Measurements from ENCODE around the gene HTRA2. TPM values are rescaled to one million over a fixed set of nuclear protein-coding genes. Genes with fewer than 3 reads are reported as not detected.

HTRA2 gene
- total and polyA plus RNA-seq, 5 donors from 2014 or later: 25.8 to 34.1 (median 29.2) TPM

GRCh38 chr2:74573747-74574562 lies 44.2 kb downstream of the HTRA2 start:
- Mint-ChIP-seq H3K36me3 (no peaks in the 10 kb centered on the region), H3K4me3 (peak overlapping the region; percentile 65 to 82 (median 70)), H3K27ac (peak overlapping the region; percentile 69 to 90 (median 90)), H3K27me3 (no peaks in the 10 kb centered on the region), H3K4me1 (peaks cover 15 to 27% (median 21%) of the 10 kb centered on the region in 4 donors), H3K9me3 (peaks cover 0 to 1% (median 0%) of the 10 kb centered on the region in 7 donors)
- peak overlapping the region; percentile 74 for H3K4me3 ChIP-seq (ENCODE audit: low read depth, low read length)
- no peaks in the 10 kb centered on the region for H3K27me3 ChIP-seq (ENCODE audit: control insufficient read depth, insufficient read depth, low read length)
- H3K27ac ChIP-seq (ENCODE audit: insufficient read depth, low read length, poor library complexity, severe bottlenecking): peak overlapping the region; percentile 39
- no peaks in the 10 kb centered on the region for H3K36me3 ChIP-seq (ENCODE audit: control insufficient read depth, insufficient read depth, low read length)
- peaks cover 18% of the 10 kb centered on the region for H3K4me1 ChIP-seq (ENCODE audit: control insufficient read depth, insufficient read depth, low read length, poor library complexity, severe bottlenecking)
- peak; percentile 75 to 85 for ATAC-seq (ENCODE audit: low read depth in 2 of 2)
- H3K9me3 ChIP-seq (ENCODE audit: control insufficient read depth in 2 of 2, low read length in 2 of 2): no peaks in the 10 kb centered on the region
- peak in 1 of 3 donors; percentile 75 for DNase-seq

- Mint-ChIP-seq H3K27ac (peak overlapping the region in 1 of 3 donors; percentile 90), H3K4me1 (peaks cover 15 to 27% (median 21%) of the 10 kb centered on the region in 4 donors), H3K27me3 (no peaks in the 10 kb centered on the region), H3K36me3 (no peaks in the 10 kb centered on the region), H3K4me3 (no peak overlapping the region), H3K9me3 (no peaks in the 10 kb centered on the region)
- DNase-seq (no peak), ATAC-seq (ENCODE audit: low read depth in 2 of 2) (no peak)
- H3K27ac ChIP-seq (ENCODE audit: insufficient read depth, low read length, poor library complexity, severe bottlenecking): no peak overlapping the region
- H3K36me3 ChIP-seq (ENCODE audit: control insufficient read depth, insufficient read depth, low read length): no peaks in the 10 kb centered on the region
- no peaks in the 10 kb centered on the region for H3K9me3 ChIP-seq (ENCODE audit: control insufficient read depth in 2 of 2, low read length in 2 of 2)
- no peaks in the 10 kb centered on the region for H3K27me3 ChIP-seq (ENCODE audit: control insufficient read depth, insufficient read depth, low read length)
- H3K4me3 ChIP-seq (ENCODE audit: low read depth, low read length): no peak overlapping the region
- H3K4me1 ChIP-seq (ENCODE audit: control insufficient read depth, insufficient read depth, low read length, poor library complexity, severe bottlenecking): peaks cover 18% of the 10 kb centered on the region
Observed at GRCh38 chr2:74575320-74575719, 45.6 kb downstream of the HTRA2 start.

DNA sequence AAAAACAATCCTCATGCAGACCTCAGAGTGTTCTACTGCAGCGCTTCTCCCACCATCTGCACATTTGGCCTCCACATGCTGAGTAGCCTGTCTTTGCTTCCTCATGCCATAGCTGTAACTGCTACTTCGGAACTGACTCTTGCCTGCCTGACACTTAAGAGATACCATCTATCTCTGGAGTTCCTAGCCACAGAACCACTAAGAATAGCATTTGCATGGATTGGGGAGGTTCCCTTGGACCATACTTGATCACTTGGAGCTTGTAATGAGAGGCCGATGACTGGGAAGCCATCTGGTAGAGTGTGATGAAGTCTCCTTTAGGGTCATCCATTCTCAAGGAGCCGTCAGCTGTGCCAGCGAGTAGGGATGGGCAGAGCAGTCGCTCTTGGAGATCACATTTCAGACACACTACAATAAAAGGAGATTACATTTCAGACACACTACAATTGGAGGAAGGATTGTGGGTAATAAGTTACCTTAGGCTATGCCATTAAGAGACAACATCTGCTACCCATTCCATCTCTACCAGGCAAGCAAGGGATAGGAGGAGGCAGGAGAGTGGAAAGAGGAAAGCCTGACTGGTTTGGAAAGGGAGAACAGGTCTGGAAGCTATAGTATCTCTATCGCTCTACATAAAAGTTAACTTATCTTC lies 46.6 kb downstream of the HTRA2 start:
- H3K4me1 Mint-ChIP-seq: peaks cover 15 to 27% (median 21%) of the 10 kb centered on the region in 4 donors
- Histone ChIP-seq H3K27me3 (ENCODE audit: control insufficient read depth, insufficient read depth, low read length) (no peaks in the 10 kb centered on the region), H3K9me3 (ENCODE audit: control insufficient read depth in 2 of 2, low read length in 2 of 2) (no peaks in the 10 kb centered on the region), H3K36me3 (ENCODE audit: control insufficient read depth, insufficient read depth, low read length) (no peaks in the 10 kb centered on the region), H3K27ac (ENCODE audit: insufficient read depth, low read length, poor library complexity, severe bottlenecking) (no peak overlapping the region), H3K4me3 (ENCODE audit: low read depth, low read length) (no peak overlapping the region), H3K4me1 (ENCODE audit: control insufficient read depth, insufficient read depth, low read length, poor library complexity, severe bottlenecking) (peaks cover 18% of the 10 kb centered on the region)
- no peak overlapping the region for H3K27ac Mint-ChIP-seq
- H3K36me3 Mint-ChIP-seq: no peaks in the 10 kb centered on the region
- H3K9me3 Mint-ChIP-seq: no peaks in the 10 kb centered on the region
- ATAC-seq (ENCODE audit: low read depth in 2 of 2): no peak
- no peak for DNase-seq
- H3K27me3 Mint-ChIP-seq: no peaks in the 10 kb centered on the region
- H3K4me3 Mint-ChIP-seq: no peak overlapping the region

DNA sequence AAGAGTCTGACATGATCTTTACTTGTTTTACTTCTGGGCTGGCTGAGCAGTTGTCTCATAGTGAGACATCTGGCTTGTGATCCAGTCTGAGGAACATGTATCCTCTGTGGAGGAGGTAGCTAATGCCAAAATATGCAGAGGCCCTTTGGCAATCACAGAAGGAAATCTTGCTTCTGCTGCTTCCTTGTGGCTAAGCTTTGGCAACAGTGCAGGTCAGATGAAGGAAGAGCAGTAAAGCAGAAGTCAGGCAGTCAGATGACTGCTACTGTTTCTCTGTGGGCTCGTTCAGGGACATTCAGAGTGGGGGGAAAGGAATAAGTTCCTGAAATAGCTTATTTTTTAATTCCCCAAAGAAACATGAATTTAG lies 47.1 kb downstream of the HTRA2 start:
- Mint-ChIP-seq H3K9me3 (no peaks in the 10 kb centered on the region), H3K36me3 (no peaks in the 10 kb centered on the region), H3K4me3 (no peak overlapping the region), H3K27me3 (no peaks in the 10 kb centered on the region), H3K27ac (no peak overlapping the region), H3K4me1 (peaks cover 15 to 27% (median 21%) of the 10 kb centered on the region in 4 donors)
- Histone ChIP-seq H3K27me3 (ENCODE audit: control insufficient read depth, insufficient read depth, low read length) (no peaks in the 10 kb centered on the region), H3K27ac (ENCODE audit: insufficient read depth, low read length, poor library complexity, severe bottlenecking) (no peak overlapping the region), H3K36me3 (ENCODE audit: control insufficient read depth, insufficient read depth, low read length) (no peaks in the 10 kb centered on the region), H3K4me1 (ENCODE audit: control insufficient read depth, insufficient read depth, low read length, poor library complexity, severe bottlenecking) (peaks cover 18% of the 10 kb centered on the region), H3K9me3 (ENCODE audit: control insufficient read depth in 2 of 2, low read length in 2 of 2) (no peaks in the 10 kb centered on the region), H3K4me3 (ENCODE audit: low read depth, low read length) (no peak overlapping the region)
- DNase-seq: no peak
- no peak for ATAC-seq (ENCODE audit: low read depth in 2 of 2)

DNA sequence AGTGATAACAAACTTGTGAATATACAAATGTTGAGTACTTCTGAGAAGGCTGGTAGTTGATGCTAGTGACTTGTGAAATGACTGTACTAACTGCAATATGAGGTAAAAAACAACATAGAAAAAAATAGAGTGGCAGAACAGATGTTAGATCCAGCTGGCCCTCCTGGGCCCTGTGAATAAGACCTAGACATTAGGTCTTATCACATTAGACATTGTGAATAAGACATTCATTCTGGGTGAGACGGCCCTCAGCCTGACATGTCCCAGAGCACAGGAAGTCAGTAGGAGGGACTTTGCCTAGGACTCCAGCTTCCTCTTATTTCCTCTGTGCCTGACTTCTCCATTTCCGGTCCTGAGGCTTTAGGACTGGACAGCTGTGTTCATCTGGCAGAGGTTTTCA lies 47.7 kb downstream of the HTRA2 start:
- no peak overlapping the region for H3K27ac ChIP-seq (ENCODE audit: insufficient read depth, low read length, poor library complexity, severe bottlenecking)
- Mint-ChIP-seq H3K27ac (peak overlapping the region in 2 of 3 donors; percentile 29 to 45), H3K36me3 (no peaks in the 10 kb centered on the region)

GRCh38 chr2:74578408-74578807 lies 48.7 kb downstream of the HTRA2 start:
- Mint-ChIP-seq H3K9me3 (no peaks in the 10 kb centered on the region), H3K27me3 (no peaks in the 10 kb centered on the region), H3K4me1 (peaks cover 15 to 28% (median 20%) of the 10 kb centered on the region in 4 donors), H3K4me3 (no peak overlapping the region), H3K36me3 (no peaks in the 10 kb centered on the region), H3K27ac (no peak overlapping the region)
- no peaks in the 10 kb centered on the region for H3K36me3 ChIP-seq (ENCODE audit: control insufficient read depth, insufficient read depth, low read length)
- no peaks in the 10 kb centered on the region for H3K27me3 ChIP-seq (ENCODE audit: control insufficient read depth, insufficient read depth, low read length)
- no peak overlapping the region for H3K27ac ChIP-seq (ENCODE audit: insufficient read depth, low read length, poor library complexity, severe bottlenecking)
- no peak for ATAC-seq (ENCODE audit: low read depth in 2 of 2)
- no peaks in the 10 kb centered on the region for H3K9me3 ChIP-seq (ENCODE audit: control insufficient read depth in 2 of 2, low read length in 2 of 2)
- H3K4me3 ChIP-seq (ENCODE audit: low read depth, low read length): no peak overlapping the region
- peak in 1 of 3 donors; percentile 40 for DNase-seq
- peaks cover 16% of the 10 kb centered on the region for H3K4me1 ChIP-seq (ENCODE audit: control insufficient read depth, insufficient read depth, low read length, poor library complexity, severe bottlenecking)

More for the DNA sequence above, 47.7 kb downstream of the HTRA2 start:
- no peaks in the 10 kb centered on the region for H3K9me3 ChIP-seq (ENCODE audit: control insufficient read depth in 2 of 2, low read length in 2 of 2)
- Mint-ChIP-seq H3K9me3 (no peaks in the 10 kb centered on the region), H3K4me3 (no peak overlapping the region), H3K27me3 (no peaks in the 10 kb centered on the region), H3K4me1 (peaks cover 15 to 27% (median 21%) of the 10 kb centered on the region in 4 donors)
- peaks cover 18% of the 10 kb centered on the region for H3K4me1 ChIP-seq (ENCODE audit: control insufficient read depth, insufficient read depth, low read length, poor library complexity, severe bottlenecking)
- no peak overlapping the region for H3K4me3 ChIP-seq (ENCODE audit: low read depth, low read length)
- ATAC-seq (ENCODE audit: low read depth in 2 of 2): no peak
- DNase-seq: peak in 1 of 3 donors; percentile 65
- H3K27me3 ChIP-seq (ENCODE audit: control insufficient read depth, insufficient read depth, low read length): no peaks in the 10 kb centered on the region
- no peaks in the 10 kb centered on the region for H3K36me3 ChIP-seq (ENCODE audit: control insufficient read depth, insufficient read depth, low read length)

DNA sequence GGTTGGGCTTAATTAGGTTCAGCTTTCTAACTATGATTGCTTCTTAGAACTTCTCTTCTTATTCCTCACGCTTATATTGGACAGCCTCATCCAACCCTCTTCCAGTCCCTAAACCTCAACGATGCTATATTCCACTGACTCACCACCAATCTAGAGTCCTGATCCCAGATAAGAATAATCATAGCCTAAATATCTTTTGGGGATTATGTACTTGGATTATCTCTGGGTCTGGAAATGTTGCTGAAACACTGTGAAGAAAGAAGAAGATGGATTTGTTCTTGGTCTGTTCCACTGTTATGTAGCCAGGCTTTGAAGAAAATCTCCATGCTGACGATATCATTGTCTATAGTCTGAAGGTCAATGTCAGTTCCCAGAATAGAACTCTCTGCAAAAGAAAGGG lies 51.7 kb downstream of the HTRA2 start:
- no peaks in the 10 kb centered on the region for H3K9me3 Mint-ChIP-seq
- Histone ChIP-seq H3K9me3 (ENCODE audit: control insufficient read depth in 2 of 2, low read length in 2 of 2) (no peaks in the 10 kb centered on the region), H3K4me3 (ENCODE audit: low read depth, low read length) (no peak overlapping the region), H3K27ac (ENCODE audit: insufficient read depth, low read length, poor library complexity, severe bottlenecking) (no peak overlapping the region), H3K27me3 (ENCODE audit: control insufficient read depth, insufficient read depth, low read length) (no peaks in the 10 kb centered on the region), H3K36me3 (ENCODE audit: control insufficient read depth, insufficient read depth, low read length) (no peaks in the 10 kb centered on the region), H3K4me1 (ENCODE audit: control insufficient read depth, insufficient read depth, low read length, poor library complexity, severe bottlenecking) (peaks cover 13% of the 10 kb centered on the region)
- ATAC-seq (ENCODE audit: low read depth in 2 of 2): no peak
- H3K36me3 Mint-ChIP-seq: no peaks in the 10 kb centered on the region
- no peak for DNase-seq
- H3K4me1 Mint-ChIP-seq: peaks cover 11 to 35% (median 20%) of the 10 kb centered on the region in 4 donors
- H3K27ac Mint-ChIP-seq: no peak overlapping the region
- H3K4me3 Mint-ChIP-seq: no peak overlapping the region
- H3K27me3 Mint-ChIP-seq: no peaks in the 10 kb centered on the region

Data from CD4-positive, CD25-positive, alpha-beta regulatory T cell (primary cell).